ENCODE measurements around the gene ASMT. TPM values are rescaled to one million over a fixed set of nuclear protein-coding genes. Genes with fewer than 3 reads are reported as not detected.

Gene ASMT
- total and polyA plus RNA-seq, 10 of the 15 experiments (the other 5 are each of a cell fraction or from before 2014, with no cell fraction given), result 0.18 to 0.29 TPM; not detected in 8

- TF ChIP-seq SP1 (IDR thresholded peaks at IDR 0.05; ENCODE audit: low read depth, low read length) (peak; percentile 27), NRF1 (conservative IDR thresholded peaks at IDR 0.05; ENCODE audit: low read depth, low read length) (no peak), SRF (IDR thresholded peaks at IDR 0.05; ENCODE audit: low read depth in 2 of 2, low read length in 2 of 2) (peak in 1 of 2 experiments; percentile 44; a peak in 1 of 4 replicates), POU2F2 (IDR thresholded peaks at IDR 0.05; ENCODE audit: borderline replicate concordance, low read depth, low read length) (0 out of 3 replicates have a peak, but pooled peaks have one; percentile 14), FOXM1 (IDR thresholded peaks at IDR 0.05; ENCODE audit: low read depth, low read length) (peak; percentile 93), ETV6 (conservative IDR thresholded peaks at IDR 0.05 in 1 of 2, IDR thresholded peaks at IDR 0.05 in 1 of 2; ENCODE audit: borderline replicate concordance in 1 of 2, low read depth in 1 of 2) (peak in 1 of 2 experiments; percentile 70; a peak in 2 of 4 replicates), EED (IDR thresholded peaks at IDR 0.05; ENCODE audit: low read depth) (peak; percentile 87)
These were observed 32.0 kb upstream of the ASMT start (continued) for GRCh38 chrX:1582686-1583437.

DNA sequence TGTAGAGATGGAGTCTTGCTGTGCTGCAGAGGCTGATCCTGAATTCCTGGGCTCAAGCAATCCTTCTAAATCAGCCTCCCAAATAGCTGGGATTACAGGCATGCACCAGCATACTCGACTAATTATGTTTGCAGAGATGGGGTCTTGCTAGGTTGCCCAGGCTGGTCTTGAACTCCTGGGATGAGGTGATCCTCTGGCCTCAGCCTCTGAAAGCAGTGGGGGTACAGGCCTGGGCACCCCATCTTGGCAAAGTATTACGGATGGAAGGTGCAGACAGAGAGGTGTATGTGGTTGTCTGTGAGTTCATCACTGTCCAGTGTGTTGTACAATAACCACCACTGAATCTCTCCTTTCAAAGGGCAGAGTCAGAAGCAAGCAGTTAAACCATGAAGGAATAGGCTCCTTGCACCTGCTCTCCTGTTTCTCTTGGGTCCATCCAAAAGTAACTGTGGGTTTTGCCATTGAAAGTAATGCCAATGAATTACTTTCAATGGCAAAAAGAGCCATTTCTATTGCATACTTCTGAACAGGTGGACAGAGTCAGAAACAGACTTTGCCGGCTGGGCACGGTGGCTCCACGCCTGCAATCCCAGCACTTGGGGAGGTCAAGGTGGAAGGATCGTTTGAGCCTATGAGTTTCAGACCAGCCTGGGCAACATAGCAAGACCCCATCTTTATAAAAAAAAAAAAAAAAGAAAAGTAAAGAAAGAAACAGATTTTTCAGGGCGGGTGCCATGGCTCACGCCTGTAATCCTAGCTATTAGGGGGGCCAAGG lies 30.4 kb upstream of the ASMT start:
- BruUV-seq (replicated peaks), result no TSS peak
- ChIA-PET POLR2A (no interaction called here), RAD21 (ENCODE audit: unreplicated experiment) (no interaction called here), SMC1A (ENCODE audit: uncharacterized antibody, unreplicated experiment) (no interaction called here), CTCF (no interaction called here)
- H2AFZ ChIP-seq (ENCODE audit: control insufficient read depth, low read depth, low read length), result no peak overlapping the region
- no peak overlapping the region for H3K4me3 ChIP-seq
- 91% methylated on average over 8 of the region's 8 CpGs for WGBS (ENCODE audit: insufficient coverage, insufficient replicate concordance, low lambda C conversion rate, missing lambda C conversion rate)
- ATAC-seq (no peak), FAIRE-seq (no peak), DNase-seq (ENCODE audit: low read depth, low spot score) (no peak)
- intact Hi-C loops (cut with micrococcal nuclease; ENCODE audit: unreplicated experiment) (loop anchor here (5.0 kb wide), 2 partner anchors 102 to 117 kb away; no protein-coding TSS in a partner anchor), in situ Hi-C loops (cut with MboI) (loop anchor here (5.0 kb wide), 1 partner anchor 127 kb away; no protein-coding TSS in a partner anchor)
- no peak overlapping the region for H3K4me2 ChIP-seq (ENCODE audit: control insufficient read depth, insufficient read depth)
- H3K36me3 ChIP-seq (ENCODE audit: control insufficient read depth in 2 of 2, insufficient read depth in 2 of 2, low read length in 1 of 2), result no peaks in the 10 kb centered on the region
- no peak overlapping the region for H3K9ac ChIP-seq (ENCODE audit: control insufficient read depth, insufficient read depth, low read length)
- H3K27ac ChIP-seq (ENCODE audit: control insufficient read depth, insufficient read depth), result no peak overlapping the region
- no peaks in the 10 kb centered on the region for H3K79me2 ChIP-seq (ENCODE audit: control insufficient read depth, insufficient read depth, low read length)
- no peaks in the 10 kb centered on the region for H3K27me3 ChIP-seq (replicated peaks in 1 of 2; ENCODE audit: control insufficient read depth in 2 of 2, insufficient read depth in 2 of 2, low read length in 1 of 2)
- no peaks in the 10 kb centered on the region for H4K20me1 ChIP-seq (ENCODE audit: control insufficient read depth, insufficient read depth)
- peaks cover 16% of the 10 kb centered on the region for H3K4me1 ChIP-seq (ENCODE audit: control insufficient read depth, insufficient read depth, low read length)
- no peak for TF ChIP-seq CREM (IDR thresholded peaks at IDR 0.05; ENCODE audit: low read depth)
- TF ChIP-seq PML (IDR thresholded peaks at IDR 0.05; ENCODE audit: low read length), result no peak
- no peak for TF ChIP-seq HDAC2 (IDR thresholded peaks at IDR 0.05)
- TF ChIP-seq, protein P1, sequence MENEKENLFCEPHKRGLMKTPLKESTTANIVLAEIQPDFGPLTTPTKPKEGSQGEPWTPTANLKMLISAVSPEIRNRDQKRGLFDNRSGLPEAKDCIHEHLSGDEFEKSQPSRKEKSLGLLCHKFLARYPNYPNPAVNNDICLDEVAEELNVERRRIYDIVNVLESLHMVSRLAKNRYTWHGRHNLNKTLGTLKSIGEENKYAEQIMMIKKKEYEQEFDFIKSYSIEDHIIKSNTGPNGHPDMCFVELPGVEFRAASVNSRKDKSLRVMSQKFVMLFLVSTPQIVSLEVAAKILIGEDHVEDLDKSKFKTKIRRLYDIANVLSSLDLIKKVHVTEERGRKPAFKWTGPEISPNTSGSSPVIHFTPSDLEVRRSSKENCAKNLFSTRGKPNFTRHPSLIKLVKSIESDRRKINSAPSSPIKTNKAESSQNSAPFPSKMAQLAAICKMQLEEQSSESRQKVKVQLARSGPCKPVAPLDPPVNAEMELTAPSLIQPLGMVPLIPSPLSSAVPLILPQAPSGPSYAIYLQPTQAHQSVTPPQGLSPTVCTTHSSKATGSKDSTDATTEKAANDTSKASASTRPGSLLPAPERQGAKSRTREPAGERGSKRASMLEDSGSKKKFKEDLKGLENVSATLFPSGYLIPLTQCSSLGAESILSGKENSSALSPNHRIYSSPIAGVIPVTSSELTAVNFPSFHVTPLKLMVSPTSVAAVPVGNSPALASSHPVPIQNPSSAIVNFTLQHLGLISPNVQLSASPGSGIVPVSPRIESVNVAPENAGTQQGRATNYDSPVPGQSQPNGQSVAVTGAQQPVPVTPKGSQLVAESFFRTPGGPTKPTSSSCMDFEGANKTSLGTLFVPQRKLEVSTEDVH (IDR thresholded peaks at IDR 0.05; ENCODE audit: low read depth, partially characterized antibody), result no peak
- no peak for TF ChIP-seq FOS (IDR thresholded peaks at IDR 0.05; ENCODE audit: borderline replicate concordance, extremely low read depth, insufficient read length)
- no peaks in the 10 kb centered on the region for H3K9me3 ChIP-seq (replicated peaks; ENCODE audit: control insufficient read depth, insufficient read depth, low read length)
